NOMO-1 (cell line): Measurements from ENCODE around the gene ADAM12.
"Not testable (repeated sequence)": the region's sequence is repeated elsewhere in the genome, so short reads cannot be mapped to it uniquely, and the experiment has no call there.

Experiments used
- DNase-seq, 2 experiments: peaks; one replicate each; lab custom pipeline; 2025; ENCODE audit not compliant: unreplicated experiment in 2 of 2; lab: John Stamatoyannopoulos, UW

ADAM12 gene

DNA sequence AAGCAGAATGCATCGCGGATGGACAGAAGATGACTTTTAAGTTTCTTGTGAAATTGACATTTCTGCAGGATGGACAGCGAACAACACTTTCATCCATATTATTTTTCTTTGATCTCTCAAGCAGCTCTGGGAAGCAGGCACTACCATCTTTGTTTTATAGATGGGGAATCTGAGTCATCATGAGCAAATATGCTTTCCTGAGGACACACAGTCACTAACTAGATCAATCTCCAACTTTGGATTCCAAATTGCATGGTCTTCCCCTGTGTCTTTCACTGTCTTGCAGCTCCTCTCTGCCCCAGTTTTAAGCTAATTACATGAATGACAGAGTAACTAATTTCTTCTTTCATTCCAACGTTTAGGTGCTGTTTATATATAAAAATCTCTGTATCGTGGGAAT, 201.5 kb downstream of the ADAM12 start:
- DNase-seq = no peak

DNA sequence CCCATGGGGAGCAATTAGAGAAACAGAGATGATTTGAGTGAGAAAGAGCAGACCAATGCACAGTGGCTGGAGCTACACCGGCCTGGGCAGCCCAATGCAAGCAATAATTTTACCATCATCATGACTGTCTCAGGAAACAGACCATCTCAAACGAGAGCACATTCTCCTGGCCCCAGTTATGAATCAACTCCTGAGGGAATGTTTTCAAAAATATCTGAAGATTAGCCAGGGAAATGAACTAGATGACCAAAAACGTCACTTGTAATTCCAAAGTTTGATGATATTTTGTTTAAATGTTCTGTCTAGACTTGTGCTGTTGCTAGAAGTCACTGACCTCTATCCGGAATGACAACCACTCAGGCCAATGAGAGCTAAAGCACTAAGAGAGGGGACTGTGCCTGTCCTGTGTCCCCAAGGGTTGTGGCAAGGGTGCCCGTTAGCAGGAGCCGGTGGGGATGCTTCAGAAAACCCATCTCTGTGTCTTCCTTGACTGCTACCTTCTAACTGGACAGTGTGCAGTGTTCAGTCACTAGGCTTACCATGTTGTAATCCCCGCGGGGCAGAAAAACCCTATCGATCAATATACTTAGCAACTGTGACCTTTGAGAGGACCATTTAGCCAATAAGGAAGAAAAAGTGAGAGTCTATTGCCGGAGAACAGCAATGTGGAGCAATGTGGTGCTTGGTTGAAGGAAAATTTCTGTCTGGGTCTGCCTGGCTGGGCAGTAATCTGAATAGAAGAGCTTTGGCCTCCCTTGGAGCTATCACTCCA, 202.4 kb downstream of the ADAM12 start:
- no peak for DNase-seq

DNA sequence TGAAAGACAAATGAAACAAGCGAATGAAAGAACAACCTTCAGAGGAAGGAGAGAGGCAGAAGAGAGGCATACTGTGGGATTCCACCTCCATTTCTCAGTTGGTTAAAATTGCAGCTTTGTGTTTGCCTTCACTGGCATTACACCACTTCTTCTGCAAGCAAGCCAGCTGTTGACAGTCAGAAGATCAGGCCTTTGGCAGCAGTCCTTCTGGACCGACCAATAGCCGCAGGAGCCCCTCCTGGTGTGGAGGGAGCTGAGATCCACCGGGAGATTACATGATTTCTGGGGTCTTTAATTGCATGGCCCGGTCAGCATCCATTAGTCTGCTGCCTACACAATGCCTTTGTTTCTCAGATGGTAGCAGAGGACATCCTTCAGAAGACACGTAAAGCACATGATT, 206.7 kb downstream of the ADAM12 start:
- no peak for DNase-seq

DNA sequence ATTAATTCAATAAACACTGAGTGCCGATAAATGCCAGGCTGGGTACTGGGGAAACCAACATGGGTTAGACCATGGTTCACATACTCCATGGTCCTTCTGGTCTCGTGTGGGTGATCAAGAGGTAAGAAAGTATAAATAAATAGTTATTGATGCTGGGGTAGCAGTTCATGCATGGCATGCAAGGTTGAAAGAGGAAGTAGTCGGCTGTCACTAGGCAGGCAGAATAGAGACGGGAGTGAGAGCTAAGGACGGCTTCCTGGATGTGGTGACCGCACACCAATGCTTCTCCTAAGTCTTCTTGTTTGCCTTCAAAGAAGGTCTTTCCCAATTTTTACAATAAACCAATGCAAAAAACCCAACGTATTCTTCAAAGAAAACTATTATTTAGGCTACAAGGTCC, 208.6 kb downstream of the ADAM12 start:
- no peak for DNase-seq

DNA sequence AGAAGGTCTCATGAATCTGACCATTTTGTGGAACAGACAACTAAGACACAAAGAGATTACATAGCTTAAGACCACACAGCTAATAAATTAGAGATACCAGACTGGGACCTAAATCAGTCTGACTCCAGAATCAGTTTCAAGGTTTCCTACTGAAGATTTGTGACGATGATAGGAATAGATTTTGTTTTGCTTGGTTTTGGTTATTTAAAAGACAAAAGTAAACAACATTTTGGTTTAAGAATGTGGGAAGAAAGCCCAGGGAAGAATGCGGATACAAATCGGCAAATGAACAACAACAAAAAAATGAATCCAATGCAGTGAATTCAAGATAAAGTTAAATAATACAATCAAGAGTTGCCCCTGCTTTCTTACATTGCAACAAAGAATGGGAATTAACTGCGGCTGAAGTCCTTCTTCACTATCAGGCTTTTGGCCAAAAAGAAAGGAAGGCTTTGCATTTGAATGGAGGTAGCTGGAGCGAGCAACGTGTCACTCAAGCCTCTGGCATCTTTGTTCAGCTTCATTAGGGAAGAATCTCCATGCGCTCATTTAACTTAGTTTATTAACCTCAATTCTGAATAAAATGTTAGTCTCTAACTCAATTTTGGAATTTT, 210.8 kb downstream of the ADAM12 start:
- DNase-seq = no peak

DNA sequence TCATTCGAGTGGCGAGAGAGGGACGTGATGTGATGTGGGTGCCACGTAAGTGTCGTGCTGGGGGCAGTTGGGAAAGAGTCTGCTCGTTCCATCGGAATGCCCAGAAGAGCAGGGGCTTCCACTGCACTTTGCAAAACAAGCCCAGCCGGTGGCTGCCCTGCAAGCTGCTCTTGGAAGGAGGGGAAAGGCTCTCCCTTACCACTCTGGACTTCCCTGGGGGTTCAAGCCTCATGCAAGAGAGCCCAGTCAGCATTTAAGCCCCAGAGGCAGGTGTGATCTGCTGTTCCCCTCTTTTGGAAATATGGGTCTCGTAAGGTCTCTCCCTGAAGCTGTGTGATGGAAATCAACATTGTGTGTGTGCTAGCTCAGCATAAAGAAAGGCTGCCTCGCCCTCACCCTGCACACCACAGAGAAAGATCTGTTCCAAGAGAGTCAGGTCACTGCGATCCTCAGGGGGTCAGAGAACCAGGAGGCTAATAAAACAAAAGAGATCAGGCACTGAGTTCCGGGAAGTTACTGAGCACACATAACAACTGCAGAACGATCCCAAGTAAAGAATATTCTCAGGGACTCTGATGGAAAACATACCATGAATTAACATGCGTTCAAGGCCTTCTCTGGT, 212.5 kb downstream of the ADAM12 start:
- no peak for DNase-seq

DNA sequence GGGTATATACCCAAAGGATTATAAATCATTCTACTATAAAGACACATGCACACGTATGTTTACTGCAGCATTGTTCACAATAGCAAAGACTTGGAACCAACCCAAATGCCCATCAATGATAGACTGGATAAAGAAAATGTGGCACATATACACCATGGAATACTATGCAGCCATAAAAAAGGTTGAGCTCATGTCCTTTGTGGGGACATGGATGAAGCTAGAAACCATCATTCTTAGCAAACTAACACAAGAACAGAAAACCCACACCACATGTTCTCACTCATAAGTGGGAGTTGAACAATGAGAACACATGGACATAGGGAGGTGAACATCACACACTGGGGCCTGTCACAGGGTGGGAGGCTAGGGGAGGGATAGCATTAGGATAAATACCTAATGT, 215.5 kb downstream of the ADAM12 start:
- DNase-seq = not testable (repeated sequence)

DNA sequence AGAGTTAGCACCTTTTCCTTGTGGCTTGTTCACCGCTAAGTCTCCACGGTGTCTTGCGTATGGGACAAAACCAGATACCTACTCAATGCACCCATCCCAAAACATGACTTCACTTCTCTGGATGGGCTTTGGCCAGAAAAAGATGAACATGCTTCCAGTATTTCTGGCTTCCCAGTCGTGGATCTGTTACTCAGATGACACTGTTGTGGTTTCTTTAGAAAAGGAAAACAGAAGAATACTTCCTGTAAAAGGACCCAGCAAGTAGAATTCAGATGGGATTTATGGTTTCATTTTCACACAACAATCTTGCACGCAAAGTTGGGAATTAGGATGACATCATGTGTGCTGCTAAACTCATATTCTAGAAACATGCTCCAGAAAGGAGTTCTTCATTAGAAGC, 216.7 kb downstream of the ADAM12 start:
- no peak for DNase-seq

DNA sequence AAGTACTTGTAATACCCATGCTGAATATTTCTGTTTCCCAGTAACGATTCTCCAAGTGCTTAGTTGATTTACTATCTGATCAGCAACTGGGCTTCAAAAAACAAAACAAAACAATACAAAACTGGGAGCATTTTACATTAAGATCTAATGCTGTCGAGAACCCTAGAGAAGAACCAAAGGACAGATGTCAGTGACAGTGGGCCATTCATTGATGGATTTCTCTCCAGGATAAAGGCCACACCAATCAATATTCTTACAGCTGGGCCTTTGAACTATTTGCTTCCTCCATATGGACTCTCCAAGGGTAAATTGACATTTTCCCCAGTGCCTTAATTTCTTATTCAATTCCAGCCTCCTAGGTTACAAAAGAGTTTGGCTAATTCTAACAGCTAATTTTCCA, 217.5 kb downstream of the ADAM12 start:
- no peak for DNase-seq

DNA sequence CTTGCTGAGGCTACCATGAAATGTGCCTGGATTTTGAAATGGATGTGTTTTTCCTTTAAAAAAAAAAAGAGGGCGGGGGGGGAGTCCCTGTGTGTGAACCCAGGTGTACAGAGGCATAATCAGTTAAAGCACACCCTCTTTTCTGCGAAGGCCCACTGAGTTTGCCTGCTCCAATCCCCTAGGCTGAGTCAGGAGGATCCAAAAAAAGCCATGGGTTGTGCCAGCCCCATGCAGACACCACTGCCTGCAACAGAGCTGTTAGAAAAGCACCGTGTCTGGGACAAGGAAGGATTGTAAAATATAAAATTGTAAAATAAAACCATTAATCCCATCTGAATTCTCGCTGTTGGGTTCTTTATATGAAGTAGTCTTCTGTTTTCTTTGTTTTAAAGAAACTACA, 217.9 kb downstream of the ADAM12 start:
- no peak for DNase-seq

DNA sequence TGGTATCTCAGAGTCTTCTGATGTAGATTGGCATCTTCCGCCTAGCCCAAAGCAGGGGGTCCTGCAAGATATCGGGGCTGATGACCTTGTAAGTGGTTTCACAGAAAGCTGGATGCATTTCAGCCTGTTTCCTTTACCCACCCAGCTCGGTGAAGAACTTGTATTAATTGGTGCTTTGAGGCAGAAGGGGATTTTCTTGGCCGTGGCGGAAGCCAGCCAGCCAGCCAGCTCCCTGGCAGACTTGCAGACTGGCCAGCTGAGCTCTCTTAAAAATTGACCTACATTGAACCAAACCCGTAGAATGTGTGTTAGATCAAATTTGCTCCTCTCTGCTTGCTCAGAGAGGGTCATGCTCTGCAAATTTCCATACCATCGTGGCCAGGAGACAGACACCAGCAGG, 218.4 kb downstream of the ADAM12 start:
- DNase-seq = no peak

DNA sequence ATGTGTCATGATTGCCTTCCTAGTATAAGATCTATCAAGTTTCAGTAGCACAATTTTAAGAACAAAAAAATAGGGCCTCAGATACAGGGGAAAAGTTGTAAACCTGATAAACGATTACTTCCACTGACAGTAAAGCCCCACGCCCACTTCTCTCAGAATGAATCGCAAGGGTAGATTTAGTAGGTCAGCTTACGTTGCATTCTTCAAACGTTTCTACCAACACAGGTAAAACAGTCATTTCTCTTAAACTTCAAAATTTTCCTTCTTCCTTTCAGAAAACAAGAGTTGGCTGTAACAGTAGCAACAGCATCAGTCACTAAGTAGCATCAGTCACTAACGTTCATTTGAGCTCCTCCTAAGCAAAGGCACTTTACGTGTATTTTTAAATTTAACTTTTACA, 221.5 kb downstream of the ADAM12 start:
- no peak for DNase-seq

DNA sequence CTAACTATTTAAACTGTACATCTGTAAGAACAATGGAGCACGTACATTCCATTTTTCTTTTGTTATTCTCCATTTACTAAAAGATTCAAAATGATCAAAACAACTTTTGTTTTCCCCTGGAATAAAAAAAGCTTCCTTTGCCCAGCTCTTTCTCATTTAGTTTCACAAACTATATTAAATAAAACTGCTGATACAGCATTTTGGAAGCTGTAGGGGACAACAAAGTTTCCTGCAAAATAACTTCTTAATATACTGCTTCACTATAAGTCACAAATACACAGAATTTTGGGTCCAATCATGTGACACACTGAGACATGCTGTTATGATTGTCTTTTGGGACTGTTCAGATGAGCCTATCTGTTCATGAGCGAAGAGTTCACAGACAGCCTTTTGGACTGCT, 222.4 kb downstream of the ADAM12 start:
- DNase-seq = no peak

DNA sequence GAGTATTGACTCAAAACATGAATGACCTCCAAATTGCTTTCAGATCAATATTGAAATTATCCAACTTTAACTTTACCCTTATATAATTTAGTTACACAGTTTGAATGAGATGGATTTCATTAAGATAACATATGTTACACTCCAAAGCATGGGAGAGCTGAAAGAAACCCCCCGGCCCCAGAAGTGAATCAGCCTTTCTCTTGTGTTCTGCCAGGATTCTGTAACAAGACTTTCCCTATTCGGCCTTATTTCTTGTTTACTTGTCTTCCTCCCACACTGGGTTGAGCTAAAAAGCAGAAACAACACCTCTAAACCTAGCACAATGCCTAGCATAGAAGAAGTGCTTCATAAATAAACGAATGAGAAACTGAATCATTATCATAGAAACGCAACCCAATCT, 224.8 kb downstream of the ADAM12 start:
- no peak for DNase-seq

DNA sequence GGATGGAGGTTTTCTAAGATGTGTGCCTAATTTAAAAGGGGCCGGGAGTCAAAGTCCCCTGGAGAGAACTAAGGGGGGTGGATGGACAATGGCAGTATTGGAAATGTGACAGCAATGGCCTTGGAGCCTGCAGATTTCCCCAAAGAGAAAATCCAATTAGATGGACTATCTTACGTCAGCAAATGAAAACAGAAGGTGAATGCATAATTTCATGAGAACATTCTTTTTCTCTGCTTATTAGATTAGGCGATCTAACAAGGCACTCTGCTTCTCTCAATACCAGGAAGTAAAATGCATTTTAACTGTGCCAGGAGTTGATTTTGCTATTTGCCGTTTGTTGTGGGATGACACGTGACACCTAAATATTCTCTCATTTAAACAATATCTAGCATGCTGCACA, 226.6 kb downstream of the ADAM12 start:
- DNase-seq = no peak

DNA sequence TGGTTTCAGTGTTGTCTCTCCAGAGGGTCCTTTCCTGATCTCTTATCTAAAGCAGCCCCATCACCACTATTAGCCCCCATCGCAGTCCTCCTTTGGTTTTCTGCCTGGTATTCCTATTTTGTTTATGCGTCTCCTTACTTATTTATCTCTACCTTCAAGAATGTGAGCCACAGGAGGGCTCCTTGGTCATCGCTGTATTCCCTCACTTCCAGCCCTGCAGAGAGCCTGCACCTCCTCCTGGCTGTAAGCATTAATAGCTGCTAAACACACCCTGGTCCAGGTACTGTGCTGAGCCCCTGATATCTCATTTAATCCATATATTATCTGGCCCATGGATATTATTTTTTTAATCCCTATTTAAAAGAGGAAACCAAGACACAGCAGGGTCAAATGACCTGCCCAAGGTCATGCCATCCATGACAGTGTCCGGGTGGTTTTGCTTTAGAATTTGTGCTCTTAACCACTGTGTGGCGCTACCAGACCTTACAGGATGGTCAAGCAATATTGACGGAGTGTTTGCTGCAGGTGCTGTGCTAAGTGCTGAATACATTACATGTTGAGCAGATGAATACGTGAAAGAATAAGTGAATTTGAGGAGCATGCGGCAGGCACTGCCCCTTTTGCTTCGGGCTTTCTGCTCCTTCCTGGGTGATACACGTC, 227.2 kb downstream of the ADAM12 start:
- DNase-seq = no peak

DNA sequence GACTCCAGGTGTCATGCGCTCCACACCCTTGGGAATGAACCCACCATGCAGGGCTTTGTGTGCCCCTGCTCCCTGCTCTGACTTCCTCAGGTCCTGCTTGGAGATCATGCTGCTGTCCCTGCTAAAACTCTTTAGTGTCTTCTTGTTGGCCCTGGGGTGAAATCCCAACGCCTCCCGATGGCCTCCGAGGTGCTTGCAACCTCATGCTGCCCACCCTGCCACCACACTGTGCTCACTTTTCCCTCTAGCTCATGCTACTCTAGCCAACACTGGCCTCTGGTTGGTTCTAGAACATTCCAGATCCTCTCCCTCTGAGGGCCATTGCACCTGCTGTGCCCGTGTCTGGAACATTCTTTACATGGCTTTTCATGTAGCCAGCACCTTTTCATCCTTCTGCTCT, 227.7 kb downstream of the ADAM12 start:
- DNase-seq = no peak

DNA sequence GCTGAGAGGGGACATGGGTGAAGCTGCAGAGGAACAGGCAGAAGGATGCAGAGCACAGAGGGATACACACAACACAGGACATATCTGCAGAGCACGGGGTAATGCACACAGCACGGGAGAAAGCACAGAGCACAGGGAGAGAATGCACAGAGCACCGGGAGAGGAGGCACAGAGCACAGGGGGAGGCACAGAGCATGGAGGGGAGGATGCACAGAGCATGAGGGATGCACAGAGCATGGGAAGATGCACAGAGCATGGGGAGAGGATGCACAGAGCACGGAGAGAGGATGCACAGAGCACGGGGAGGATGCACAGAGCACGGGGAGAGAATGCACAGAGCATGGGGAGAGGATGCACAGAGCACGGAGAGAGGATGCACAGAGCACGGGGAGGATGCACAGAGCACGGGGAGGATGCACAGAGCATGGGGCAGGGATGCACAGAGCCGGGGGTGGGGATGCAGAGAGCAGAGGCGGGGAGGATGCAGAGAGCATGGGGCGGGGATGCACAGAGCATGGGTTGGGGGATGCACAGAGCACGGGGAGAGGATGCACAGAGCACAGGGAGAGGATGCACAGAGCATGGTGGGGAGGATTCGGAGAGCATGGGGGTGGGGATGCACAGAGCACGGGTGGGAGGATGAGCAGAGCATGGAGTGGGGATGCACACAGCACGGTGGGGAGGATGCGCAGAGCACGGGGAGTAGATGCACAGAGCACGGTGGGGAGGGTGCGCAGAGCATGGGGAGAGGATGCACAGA, 230.0 kb downstream of the ADAM12 start:
- no peak for DNase-seq

DNA sequence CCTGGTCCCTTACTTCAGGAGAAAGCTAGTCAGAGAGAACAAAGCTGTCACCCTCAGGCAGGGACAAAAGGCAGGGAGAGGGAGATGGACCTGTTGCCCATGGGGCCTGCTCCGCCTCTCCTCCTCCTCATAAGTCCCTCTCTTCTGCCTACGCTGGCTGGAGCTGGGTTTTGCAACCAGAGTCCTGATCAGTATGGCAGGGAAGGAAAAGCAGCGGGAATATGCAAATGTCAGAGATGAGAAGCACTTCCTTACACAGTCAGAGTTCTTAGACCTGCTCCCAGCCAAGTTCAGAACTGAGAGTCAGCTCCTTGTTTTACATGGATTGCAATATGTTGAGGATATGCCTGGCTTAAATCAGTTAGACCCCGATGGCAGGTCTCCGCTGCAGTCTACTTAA, 231.1 kb downstream of the ADAM12 start:
- no peak for DNase-seq

DNA sequence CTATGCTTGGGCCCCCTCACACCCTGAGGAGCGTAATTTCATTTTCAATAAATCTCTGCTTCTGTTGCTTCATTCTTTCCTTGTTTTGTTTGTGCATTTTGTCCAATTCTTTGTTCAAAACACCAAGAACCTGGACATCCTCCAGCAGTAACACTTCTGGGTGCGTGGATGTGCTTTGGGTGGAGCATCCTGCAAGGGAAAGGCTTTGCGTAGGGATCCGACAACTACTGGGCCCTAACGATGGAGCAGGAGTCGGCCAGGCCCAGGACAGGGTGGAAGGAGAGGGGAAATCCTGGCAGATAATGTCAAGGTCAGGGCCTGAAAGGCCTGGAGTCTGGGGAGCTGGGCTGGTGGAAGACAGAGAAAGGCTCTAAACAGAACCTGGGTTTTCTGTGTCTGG, 231.8 kb downstream of the ADAM12 start:
- DNase-seq = no peak

DNA sequence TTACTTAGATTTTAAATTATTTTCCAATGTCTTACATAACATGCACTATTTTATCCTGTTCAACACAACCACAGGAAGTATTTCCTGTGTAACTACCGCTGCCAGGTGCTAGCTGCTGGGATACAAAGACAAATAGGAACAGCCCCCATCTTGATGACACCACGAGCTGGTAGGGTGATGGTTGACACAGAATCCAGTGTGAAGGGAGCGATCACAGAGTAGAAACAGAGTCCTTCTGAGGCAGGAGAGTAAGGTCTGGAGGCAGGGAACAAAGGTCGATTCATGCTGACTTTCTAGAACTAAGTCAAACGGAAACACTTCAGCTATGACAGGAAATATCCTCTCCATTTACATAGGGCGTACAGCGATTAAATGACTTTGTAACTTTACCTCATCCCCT, 232.3 kb downstream of the ADAM12 start:
- no peak for DNase-seq
